ENCODE data around the gene TUFT1.

DNA sequence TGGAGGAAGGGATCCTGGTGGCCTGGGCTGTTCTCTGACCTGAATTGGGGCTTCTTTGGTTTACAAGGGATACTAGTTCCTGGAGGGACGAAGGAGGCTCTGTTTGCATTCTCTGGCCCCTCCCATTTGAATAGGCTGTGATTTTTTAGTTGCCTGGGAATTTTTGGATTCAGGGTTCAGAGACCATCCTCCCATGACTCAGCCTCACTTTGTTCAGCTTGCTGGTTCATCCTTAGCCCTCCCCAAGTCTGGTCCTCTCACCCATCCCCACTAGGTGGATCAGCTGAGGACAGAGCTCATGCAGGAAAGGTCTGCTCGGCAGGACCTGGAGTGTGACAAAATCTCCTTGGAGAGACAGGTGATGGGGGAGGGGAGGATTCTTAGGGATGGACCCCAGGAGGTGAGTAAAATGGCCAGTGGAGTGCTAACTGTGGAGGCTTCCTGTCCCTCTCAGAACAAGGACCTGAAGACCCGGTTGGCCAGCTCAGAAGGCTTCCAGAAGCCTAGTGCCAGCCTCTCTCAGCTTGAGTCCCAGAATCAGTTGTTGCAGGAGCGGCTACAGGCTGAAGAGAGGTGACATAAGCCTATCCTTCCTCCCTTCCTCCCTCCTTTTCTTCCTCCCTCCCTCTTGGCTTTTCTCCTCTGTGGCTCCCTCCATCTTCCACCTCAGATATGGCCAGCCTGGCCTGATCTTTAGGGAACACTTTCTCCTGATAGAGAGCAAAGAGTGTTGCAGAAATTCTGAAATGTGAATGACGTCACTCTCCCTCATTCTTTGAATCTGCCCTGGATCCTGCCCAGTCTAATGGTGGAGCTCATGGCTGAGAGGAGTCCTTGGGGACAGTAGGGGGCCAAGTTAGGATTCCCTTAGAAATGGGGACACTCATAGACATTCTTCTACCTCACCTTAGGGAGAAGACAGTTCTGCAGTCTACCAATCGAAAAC lies 4.5 kb upstream of the TUFT1 start:
- no peak for TF ChIP-seq EZH2 (IDR thresholded peaks at IDR 0.05)
- no peak for TF ChIP-seq POLR2AphosphoS5 (IDR thresholded peaks at IDR 0.05; ENCODE audit: borderline replicate concordance, low read depth, low read length)
- TF ChIP-seq FOXP2 (optimal IDR thresholded peaks at IDR 0.05; ENCODE audit: control extremely low read depth, extremely low read length, insufficient read depth): no peak
